HepG2 (cell line): Measurements from ENCODE around the gene ANO9. TPM values are rescaled to one million over a fixed set of nuclear protein-coding genes. Genes with fewer than 3 reads are reported as not detected.

Experiments
- ATAC-seq: fragments of 200-7000 bp; cut with Tn5 transposase; 3 replicates; pipeline ENCODE4 v1.9.1; 2020; ENCODE audit warnings: mild to moderate bottlenecking, moderate library complexity
- BruUV-seq: library from RNA; stranded (reverse); fragments of 400-500 nt; replicated peaks from 2 replicates; lab custom pipeline; 2021; lab: Mats Ljungman, UMichigan
- CTCF ChIA-PET: fragments of 300-600 bp; formaldehyde crosslinking; extraction: SDS; loops from one replicate; lab custom pipeline; 2021; ENCODE audit warnings: low total read pairs, inconsistent platforms, low intra/inter-chr PET ratio; lab: Yijun Ruan, JAX
- POLR2A ChIA-PET: fragments of 350-600 bp; sonication (Branson Sonifier 250); formaldehyde crosslinking; loops from one replicate; lab custom pipeline; 2020; ENCODE audit warnings: antibody characterized with exemption, inconsistent platforms; lab: Yijun Ruan, JAX
- DNase-seq: peaks from one replicate; pipeline ENCODE4 v3.0.0-alpha.2; 2015; ENCODE audit warnings: low spot score
- FAIRE-seq: peaks from 3 replicates; lab custom pipeline; 2011; peaks lifted over from hg19 to GRCh38; lab: Jason Lieb, UNC
- H2AFZ ChIP-seq: one replicate; pipeline ENCODE4 v1.6.1; 2011; ENCODE audit warnings: low read length, inconsistent platforms
- H3K27ac ChIP-seq: fragments of 300-600 bp; 3 replicates; pipeline ENCODE4 v1.8.0; 2011; ENCODE audit warnings: mixed run types, mild to moderate bottlenecking, mixed read lengths, low read length, inconsistent platforms; ENCODE audit not compliant: insufficient read depth; ENCODE audit errors: extremely low read length
- H3K27me3 ChIP-seq, 2 experiments: fragments of 200-600 bp in 1 of 2; 2 replicates in 1 of 2; 3 replicates in 1 of 2; pipeline versions ENCODE4 v1.6.0 to v1.8.0; 2011; ENCODE audit warnings: low read length in 2 of 2, mild to moderate bottlenecking in 2 of 2, moderate library complexity in 2 of 2, inconsistent platforms in 1 of 2; ENCODE audit not compliant: insufficient read depth in 2 of 2, control insufficient read depth in 1 of 2
- H3K36me3 ChIP-seq, 2 experiments: fragments of 200-600 bp in 1 of 2; replicated peaks in 1 of 2; 2 replicates in 1 of 2; 3 replicates in 1 of 2; pipeline versions ENCODE4 v1.5.1 to v1.8.0; 2011; ENCODE audit warnings: low read length in 2 of 2, inconsistent platforms in 1 of 2; ENCODE audit not compliant: insufficient read depth in 2 of 2, control insufficient read depth in 1 of 2
- H3K4me1 ChIP-seq: 2 replicates; pipeline ENCODE4 v1.5.1; 2012; ENCODE audit warnings: low read length, inconsistent platforms; ENCODE audit not compliant: insufficient read depth
- H3K4me2 ChIP-seq: 2 replicates; pipeline ENCODE4 v1.6.0; 2011; ENCODE audit warnings: low read depth, low read length, inconsistent platforms
- H3K4me3 ChIP-seq, 3 experiments: fragments of 200-600 bp in 1 of 3; sonication (generic), shearing (Covaris generic) in 1 of 3; replicated peaks in 1 of 3; 2 replicates each; pipeline ENCODE4 v1.5.1; 2011 to 2016; ENCODE audit warnings: low read length in 3 of 3, inconsistent platforms in 2 of 3, low read depth in 2 of 3, mild to moderate bottlenecking in 2 of 3, control low read depth in 1 of 3, mixed read lengths in 1 of 3; ENCODE audit not compliant: insufficient read depth in 1 of 3
- H3K79me2 ChIP-seq: one replicate; pipeline ENCODE4 v1.6.1; 2011; ENCODE audit warnings: low read length, inconsistent platforms; ENCODE audit not compliant: insufficient read depth
- H3K9ac ChIP-seq: 2 replicates; pipeline ENCODE4 v1.6.0; 2011; ENCODE audit warnings: mild to moderate bottlenecking, low read depth, low read length, inconsistent platforms; ENCODE audit not compliant: insufficient read depth
- H3K9me3 ChIP-seq: 2 replicates; pipeline ENCODE4 v1.5.1; 2012; ENCODE audit warnings: mild to moderate bottlenecking, low read length
- H4K20me1 ChIP-seq: 2 replicates; pipeline ENCODE4 v1.6.0; 2011; ENCODE audit warnings: inconsistent platforms, mild to moderate bottlenecking, low read length, moderate library complexity; ENCODE audit not compliant: insufficient read depth
- FOXK1 ChIP-seq: sonication (generic); formaldehyde crosslinking; IDR thresholded peaks from 2 replicates; pipeline ENCODE4 v1.4.0; 2020; ENCODE audit warnings: low read depth, missing genetic modification reagents, borderline replicate concordance
- HDAC1 ChIP-seq: sonication (generic); formaldehyde crosslinking; IDR thresholded peaks from 2 replicates; pipeline ENCODE4 v1.5.1; 2020; ENCODE audit warnings: mild to moderate bottlenecking, missing genetic modification reagents
- MIER2 ChIP-seq: IDR thresholded peaks from 2 replicates; pipeline ENCODE4 v1.6.1; 2016; ENCODE audit warnings: missing biosample characterization, missing genetic modification reagents
- NRL ChIP-seq: sonication (generic); formaldehyde crosslinking; IDR thresholded peaks from 2 replicates; pipeline ENCODE4 v1.5.0; 2020; ENCODE audit warnings: missing genetic modification reagents, mild to moderate bottlenecking, moderate library complexity, borderline replicate concordance
- SAP130 ChIP-seq: IDR thresholded peaks from 2 replicates; pipeline ENCODE4 v1.6.1; 2016; ENCODE audit warnings: low read depth
- ZNF136 ChIP-seq: sonication (generic); formaldehyde crosslinking; IDR thresholded peaks from 2 replicates; pipeline ENCODE4 v1.8.1; 2022; ENCODE audit warnings: low read depth, mild to moderate bottlenecking, moderate library complexity, missing genetic modification reagents
- ZNF230 ChIP-seq: sonication (generic); formaldehyde crosslinking; IDR thresholded peaks from 2 replicates; pipeline ENCODE4 v1.4.0; 2020; ENCODE audit warnings: mild to moderate bottlenecking, missing genetic modification reagents
- ZNF30 ChIP-seq: sonication (generic); formaldehyde crosslinking; IDR thresholded peaks from 2 replicates; pipeline ENCODE4 v1.5.0; 2020; ENCODE audit warnings: mild to moderate bottlenecking, missing genetic modification reagents
- WGBS: methylation state at CpG from one replicate; pipeline ENCODE4 v1.1.6; 2017; ENCODE audit warnings: low lambda C conversion rate; 5-methylcytosine and 5-hydroxymethylcytosine counted together
- in situ Hi-C: cut with HindIII; loops from 2 replicates; pipeline ENCODE4 v1.10.0; 2017; ENCODE audit warnings: low pct_unique_long_range_greater_than_20kb; ENCODE audit not compliant: extremely low pct_ligation_motif_present
- intact Hi-C: fragments of 100-400 bp; cut with micrococcal nuclease; formaldehyde crosslinking; loops from one replicate; pipeline ENCODE4 v1.10.0; 2022; ENCODE audit not compliant: unreplicated experiment
- polyA plus RNA-seq, 8 experiments: library from polyadenylated mRNA; depleted of rRNA in 3 of 8; stranded (reverse) in 7 of 8; unstranded in 1 of 8; fragments of >200 nt; fragmentation: Illumina TruSeq in 4 of 8; extraction: Trizol in 4 of 8; gene quantifications; 2 replicates each; pipeline versions ENCODE4 v1.2.1 to v1.2.3, GENCODE V29; 2011 to 2016; ENCODE audit warnings: low read depth in 4 of 8, missing spikeins in 1 of 8, mixed read lengths in 1 of 8; ENCODE audit not compliant: insufficient read depth in 1 of 8
- total RNA-seq, 5 experiments: library from RNA; depleted of rRNA; stranded (reverse); fragments of >200 nt; fragmentation: Illumina TruSeq; extraction: Trizol; gene quantifications; 2 replicates each; pipeline ENCODE4 v1.2.3, GENCODE V29; 2016; ENCODE audit warnings: low read depth in 1 of 5
- TF ChIP-seq, protein P1 (sequence below): IDR thresholded peaks from 2 replicates; pipeline ENCODE4 v1.6.1; 2016; ENCODE audit warnings: low read depth, control low read depth
- TF ChIP-seq, protein P2 (sequence below), 2 experiments: sonication (generic) in 1 of 2; formaldehyde crosslinking in 1 of 2; IDR thresholded peaks; 2 replicates each; pipeline versions ENCODE4 v1.5.1 to v1.6.1; 2011 to 2020; ENCODE audit warnings: borderline replicate concordance in 1 of 2, low read depth in 1 of 2, low read length in 1 of 2, mild to moderate bottlenecking in 1 of 2, missing genetic modification reagents in 1 of 2, moderate library complexity in 1 of 2
- TF ChIP-seq, protein P3 (sequence below): sonication (generic); formaldehyde crosslinking; IDR thresholded peaks from 2 replicates; pipeline ENCODE4 v1.5.1; 2020; ENCODE audit warnings: mild to moderate bottlenecking, missing genetic modification reagents, borderline replicate concordance
- TF ChIP-seq, protein P4 (sequence below): IDR thresholded peaks from 2 replicates; pipeline ENCODE4 v1.6.1; 2018; ENCODE audit warnings: missing genetic modification reagents, mild to moderate bottlenecking, missing compliant biosample characterization

The ANO9 gene
- total and polyA plus RNA-seq, 2 of the 13 experiments (the other 11 are each of a cell fraction or from before 2014, with no cell fraction given), result 8.9 to 14.3 TPM

DNA sequence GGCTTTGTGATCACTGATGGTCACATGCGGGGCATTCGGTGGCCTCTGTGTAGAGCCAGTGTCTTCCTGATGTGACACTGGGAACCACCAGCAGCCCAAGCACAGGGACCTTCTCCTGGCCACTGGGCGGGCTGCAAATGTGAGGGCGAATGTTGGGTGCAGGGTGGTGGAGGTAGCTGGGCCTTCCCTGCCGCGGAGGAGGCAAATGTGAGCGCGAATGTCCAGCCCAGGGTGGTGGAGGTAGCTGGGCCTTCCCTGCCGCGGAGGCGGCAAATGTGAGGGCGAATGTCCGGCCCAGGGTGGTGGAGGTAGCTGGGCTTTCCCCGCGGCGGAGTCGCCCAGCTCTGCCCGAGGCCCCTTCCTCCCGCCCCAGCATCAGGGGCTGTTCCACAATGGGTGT lies 31.6 kb upstream of the ANO9 start:
- TF ChIP-seq, protein P1, sequence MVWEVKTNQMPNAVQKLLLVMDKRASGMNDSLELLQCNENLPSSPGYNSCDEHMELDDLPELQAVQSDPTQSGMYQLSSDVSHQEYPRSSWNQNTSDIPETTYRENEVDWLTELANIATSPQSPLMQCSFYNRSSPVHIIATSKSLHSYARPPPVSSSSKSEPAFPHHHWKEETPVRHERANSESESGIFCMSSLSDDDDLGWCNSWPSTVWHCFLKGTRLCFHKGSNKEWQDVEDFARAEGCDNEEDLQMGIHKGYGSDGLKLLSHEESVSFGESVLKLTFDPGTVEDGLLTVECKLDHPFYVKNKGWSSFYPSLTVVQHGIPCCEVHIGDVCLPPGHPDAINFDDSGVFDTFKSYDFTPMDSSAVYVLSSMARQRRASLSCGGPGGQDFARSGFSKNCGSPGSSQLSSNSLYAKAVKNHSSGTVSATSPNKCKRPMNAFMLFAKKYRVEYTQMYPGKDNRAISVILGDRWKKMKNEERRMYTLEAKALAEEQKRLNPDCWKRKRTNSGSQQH (CRISPR knock-in tag), result no peak
- TF ChIP-seq, protein P2, sequence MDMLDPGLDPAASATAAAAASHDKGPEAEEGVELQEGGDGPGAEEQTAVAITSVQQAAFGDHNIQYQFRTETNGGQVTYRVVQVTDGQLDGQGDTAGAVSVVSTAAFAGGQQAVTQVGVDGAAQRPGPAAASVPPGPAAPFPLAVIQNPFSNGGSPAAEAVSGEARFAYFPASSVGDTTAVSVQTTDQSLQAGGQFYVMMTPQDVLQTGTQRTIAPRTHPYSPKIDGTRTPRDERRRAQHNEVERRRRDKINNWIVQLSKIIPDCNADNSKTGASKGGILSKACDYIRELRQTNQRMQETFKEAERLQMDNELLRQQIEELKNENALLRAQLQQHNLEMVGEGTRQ (IDR thresholded peaks at IDR 0.05; ENCODE audit: low read depth, low read length), result no peak
- TF ChIP-seq, protein P2 (CRISPR knock-in tag; IDR thresholded peaks at IDR 0.05; ENCODE audit: borderline replicate concordance), result no peak
- TF ChIP-seq FOXK1 (CRISPR knock-in tag) (no peak), HDAC1 (CRISPR knock-in tag) (no peak), SAP130 (CRISPR knock-in tag) (no peak), ZNF230 (CRISPR knock-in tag) (no peak), ZNF30 (no peak), MIER2 (no peak), NRL (CRISPR knock-in tag) (no peak), ZNF136 (CRISPR knock-in tag) (no peak)
- TF ChIP-seq, protein P3, sequence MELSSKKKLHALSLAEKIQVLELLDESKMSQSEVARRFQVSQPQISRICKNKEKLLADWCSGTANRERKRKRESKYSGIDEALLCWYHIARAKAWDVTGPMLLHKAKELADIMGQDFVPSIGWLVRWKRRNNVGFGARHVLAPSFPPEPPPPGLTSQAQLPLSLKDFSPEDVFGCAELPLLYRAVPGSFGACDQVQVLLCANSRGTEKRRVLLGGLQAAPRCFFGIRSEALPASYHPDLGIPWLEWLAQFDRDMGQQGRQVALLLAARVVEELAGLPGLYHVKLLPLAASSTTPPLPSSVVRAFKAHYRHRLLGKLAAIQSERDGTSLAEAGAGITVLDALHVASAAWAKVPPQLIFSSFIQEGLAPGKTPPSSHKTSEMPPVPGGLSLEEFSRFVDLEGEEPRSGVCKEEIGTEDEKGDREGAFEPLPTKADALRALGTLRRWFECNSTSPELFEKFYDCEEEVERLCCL, result no peak
- TF ChIP-seq, protein P4, sequence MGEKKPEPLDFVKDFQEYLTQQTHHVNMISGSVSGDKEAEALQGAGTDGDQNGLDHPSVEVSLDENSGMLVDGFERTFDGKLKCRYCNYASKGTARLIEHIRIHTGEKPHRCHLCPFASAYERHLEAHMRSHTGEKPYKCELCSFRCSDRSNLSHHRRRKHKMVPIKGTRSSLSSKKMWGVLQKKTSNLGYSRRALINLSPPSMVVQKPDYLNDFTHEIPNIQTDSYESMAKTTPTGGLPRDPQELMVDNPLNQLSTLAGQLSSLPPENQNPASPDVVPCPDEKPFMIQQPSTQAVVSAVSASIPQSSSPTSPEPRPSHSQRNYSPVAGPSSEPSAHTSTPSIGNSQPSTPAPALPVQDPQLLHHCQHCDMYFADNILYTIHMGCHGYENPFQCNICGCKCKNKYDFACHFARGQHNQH (CRISPR knock-in tag), result no peak
- no peak overlapping the region for H3K9ac ChIP-seq
- intact Hi-C loops (no loop called here), in situ Hi-C loops (no loop called here)
- WGBS, result 95% methylated on average over 9 of the region's 19 CpGs
- ChIA-PET POLR2A (interaction anchor here (1.3 kb wide), 1 partner anchor 33 kb away, joined by 4 read pairs; no protein-coding TSS in a partner anchor), CTCF (no interaction called here)
- H3K9me3 ChIP-seq, result no peaks in the 10 kb centered on the region
- no peak for FAIRE-seq
- no peaks in the 10 kb centered on the region for H3K27me3 ChIP-seq
- H3K27ac ChIP-seq, result no peak overlapping the region
- no peak for ATAC-seq
- no peak overlapping the region for H3K4me2 ChIP-seq
- DNase-seq, result no peak
- H4K20me1 ChIP-seq, result no peaks in the 10 kb centered on the region
- H3K79me2 ChIP-seq, result peaks cover 15% of the 10 kb centered on the region
- no TSS peak for BruUV-seq
- no peak overlapping the region for H2AFZ ChIP-seq
- peaks cover 1 to 8% of the 10 kb centered on the region in 2 experiments; a peak in 2 of 5 replicates for H3K36me3 ChIP-seq
- H3K4me3 ChIP-seq, result no peak overlapping the region
- H3K4me1 ChIP-seq, result peaks cover 19% of the 10 kb centered on the region
